Muscle layer of duodenum (tissue), 2 donors: ENCODE measurements around the gene TM4SF20.
A peak's percentile ranks its signal among the peaks of the same experiment; 100 is the strongest.

ENCODE experiments used
- H3K27ac ChIP-seq: one replicate; pipeline ENCODE4 v1.7.0; 2013; ENCODE audit warnings: mild to moderate bottlenecking, low read length
- H3K27me3 ChIP-seq: one replicate; pipeline ENCODE4 v1.7.0; 2013; ENCODE audit warnings: low read depth, mild to moderate bottlenecking, control low read depth, low read length
- H3K36me3 ChIP-seq, 2 donors: one replicate each; pipeline ENCODE4 v1.7.0; 2013; ENCODE audit warnings: low read length in 2 of 2, control low read depth in 1 of 2, mild to moderate bottlenecking in 1 of 2; ENCODE audit not compliant: insufficient read depth in 2 of 2, control insufficient read depth in 1 of 2
- H3K4me1 ChIP-seq, 2 donors: one replicate each; pipeline ENCODE4 v1.7.0; 2013; ENCODE audit warnings: low read length in 2 of 2, mild to moderate bottlenecking in 2 of 2, control low read depth in 1 of 2, moderate library complexity in 1 of 2; ENCODE audit not compliant: insufficient read depth in 2 of 2, control insufficient read depth in 1 of 2
- H3K4me3 ChIP-seq, 2 donors: one replicate each; pipeline ENCODE4 v1.7.0; 2013; ENCODE audit warnings: low read length in 2 of 2, low read depth in 1 of 2, mild to moderate bottlenecking in 1 of 2
- H3K9me3 ChIP-seq, 2 donors: one replicate each; pipeline ENCODE4 v1.7.0; 2013; ENCODE audit warnings: low read length in 2 of 2, control low read depth in 1 of 2, mild to moderate bottlenecking in 1 of 2; ENCODE audit not compliant: control insufficient read depth in 1 of 2
- donor health status: healthy.

TM4SF20 gene

GRCh38 chr2:227379095-227379494 lies at the start of gene TM4SF20:
TSS of gene TM4SF20 (minus strand) at chr2:227379306. CDS start at chr2:227379268, 38 bp downstream.
- Histone ChIP-seq H3K9me3 (no peaks in the 10 kb centered on the region), H3K36me3 (no peaks in the 10 kb centered on the region), H3K27me3 (no peaks in the 10 kb centered on the region), H3K27ac (peak within 1 kb of the TSS; percentile 67), H3K4me3 (peak within 1 kb of the TSS in 1 of 2 donors; percentile 43), H3K4me1 (no peaks in the 10 kb centered on the region)

DNA sequence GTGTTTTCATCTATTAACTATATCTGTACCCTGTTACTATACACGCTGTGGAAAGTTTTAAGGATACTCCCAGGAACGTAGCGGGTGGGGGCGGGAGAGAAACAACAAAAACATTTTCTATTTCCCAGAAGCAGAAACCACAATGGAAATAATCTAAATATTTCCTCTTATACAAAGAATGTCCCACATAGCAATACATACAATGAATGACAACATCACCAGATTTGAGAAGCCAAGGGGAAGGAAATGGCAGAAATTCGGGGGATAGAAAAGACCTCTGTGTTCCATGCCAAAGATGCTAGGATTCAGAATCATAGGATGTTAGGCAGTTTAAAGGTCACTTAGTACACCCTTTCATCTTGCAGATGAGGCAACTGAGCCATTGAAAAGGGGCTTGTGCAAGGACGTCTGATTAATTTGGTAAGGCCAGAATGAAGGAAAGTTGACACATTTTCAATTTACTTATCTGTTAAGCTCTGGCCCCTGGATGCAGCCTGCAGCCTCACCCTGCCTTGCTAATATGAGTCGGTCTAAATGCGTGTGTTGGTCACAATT lies 49.7 kb upstream of the TM4SF20 start:
- Histone ChIP-seq H3K27ac (no peak overlapping the region), H3K9me3 (peaks cover 3 to 17% of the 10 kb centered on the region in 2 donors), H3K36me3 (no peaks in the 10 kb centered on the region), H3K27me3 (no peaks in the 10 kb centered on the region), H3K4me1 (no peaks in the 10 kb centered on the region), H3K4me3 (no peak overlapping the region)

- no peaks in the 10 kb centered on the region for H3K9me3 ChIP-seq
- H3K27ac ChIP-seq, result no peak overlapping the region
- H3K4me3 ChIP-seq, result no peak overlapping the region
- no peaks in the 10 kb centered on the region for H3K4me1 ChIP-seq
- no peaks in the 10 kb centered on the region for H3K36me3 ChIP-seq
- H3K27me3 ChIP-seq, result no peaks in the 10 kb centered on the region
These were observed 44.8 kb upstream of the TM4SF20 start for GRCh38 chr2:227423656-227424499.

DNA sequence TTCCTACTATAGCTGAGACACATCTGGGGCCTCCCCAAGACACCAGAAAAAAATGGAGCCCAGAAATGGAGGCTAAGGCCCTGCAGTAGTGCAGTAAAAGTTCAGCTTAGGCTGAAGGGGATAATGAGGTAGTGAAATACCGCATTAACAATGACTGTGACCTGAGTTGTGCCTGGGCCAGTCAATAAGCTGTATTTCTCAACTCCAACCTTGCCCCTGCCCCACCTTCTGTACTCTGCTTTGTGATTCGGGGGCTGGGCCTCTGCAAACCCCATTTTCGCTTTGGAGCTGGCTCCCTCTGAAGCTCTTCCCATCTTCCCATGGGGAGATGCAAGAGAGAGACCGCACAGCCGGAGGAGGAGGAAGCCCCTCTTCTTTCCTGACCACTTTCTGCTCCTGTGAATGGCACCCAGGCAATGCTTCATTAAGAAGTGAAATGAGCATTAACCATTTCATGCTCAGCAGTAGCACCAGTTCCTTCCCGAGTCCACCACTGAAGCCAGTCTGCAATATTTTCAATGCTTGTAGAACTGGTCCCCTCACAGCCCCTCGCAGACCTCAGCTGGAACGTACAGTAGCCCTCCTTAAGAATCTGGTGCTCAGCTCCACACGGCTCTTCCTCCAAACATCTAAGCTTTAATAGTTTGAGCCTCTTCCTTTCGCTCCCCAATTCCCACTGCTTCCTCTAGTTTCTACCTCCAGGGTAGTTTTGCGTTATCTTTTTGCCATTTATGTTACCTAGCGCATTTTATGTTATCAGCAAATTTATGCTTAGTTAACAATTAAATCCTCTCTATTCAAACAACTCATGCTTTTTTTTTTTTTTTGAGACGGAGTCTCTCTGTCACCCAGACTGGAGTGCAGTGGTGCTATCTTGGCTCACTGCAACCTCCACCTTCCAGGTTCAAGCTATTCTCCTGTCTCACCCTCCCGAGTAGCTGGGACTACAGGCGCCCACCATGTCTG lies 41.3 kb upstream of the TM4SF20 start:
- Histone ChIP-seq H3K4me3 (no peak overlapping the region), H3K9me3 (no peaks in the 10 kb centered on the region), H3K27ac (no peak overlapping the region), H3K36me3 (no peaks in the 10 kb centered on the region), H3K27me3 (no peaks in the 10 kb centered on the region), H3K4me1 (no peaks in the 10 kb centered on the region)

GRCh38 chr2:227416701-227417100 lies 37.6 kb upstream of the TM4SF20 start:
- Histone ChIP-seq H3K27me3 (no peaks in the 10 kb centered on the region), H3K27ac (peak overlapping the region; percentile 85), H3K4me3 (no peak overlapping the region), H3K4me1 (no peaks in the 10 kb centered on the region), H3K36me3 (no peaks in the 10 kb centered on the region), H3K9me3 (no peaks in the 10 kb centered on the region)

GRCh38 chr2:227415538-227416424 lies 36.7 kb upstream of the TM4SF20 start:
- Histone ChIP-seq H3K4me3 (no peak overlapping the region), H3K27ac (peak overlapping the region; percentile 85), H3K36me3 (no peaks in the 10 kb centered on the region), H3K9me3 (no peaks in the 10 kb centered on the region), H3K27me3 (no peaks in the 10 kb centered on the region), H3K4me1 (no peaks in the 10 kb centered on the region)

DNA sequence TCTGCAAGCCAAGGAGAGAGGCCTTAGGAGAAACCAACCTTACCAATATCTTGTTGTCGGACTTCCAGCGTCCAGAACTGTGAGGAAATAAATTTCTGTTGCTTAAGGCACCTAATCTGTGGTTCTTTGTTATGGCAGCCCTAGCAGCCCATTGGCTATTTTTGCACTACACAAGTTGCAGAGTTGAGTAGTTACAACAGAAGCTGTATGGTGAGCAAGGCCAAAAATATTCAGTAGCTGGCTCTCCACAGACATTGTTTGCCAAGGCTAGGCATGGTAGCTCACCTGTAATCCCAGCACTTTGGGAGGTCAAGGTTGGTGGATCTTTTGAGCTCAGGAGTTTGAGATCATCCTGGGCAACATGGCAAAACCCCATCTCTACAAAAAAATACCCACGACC lies 35.7 kb upstream of the TM4SF20 start:
- Histone ChIP-seq H3K36me3 (no peaks in the 10 kb centered on the region), H3K4me3 (no peak overlapping the region), H3K9me3 (no peaks in the 10 kb centered on the region), H3K4me1 (no peaks in the 10 kb centered on the region), H3K27ac (no peak overlapping the region), H3K27me3 (no peaks in the 10 kb centered on the region)

DNA sequence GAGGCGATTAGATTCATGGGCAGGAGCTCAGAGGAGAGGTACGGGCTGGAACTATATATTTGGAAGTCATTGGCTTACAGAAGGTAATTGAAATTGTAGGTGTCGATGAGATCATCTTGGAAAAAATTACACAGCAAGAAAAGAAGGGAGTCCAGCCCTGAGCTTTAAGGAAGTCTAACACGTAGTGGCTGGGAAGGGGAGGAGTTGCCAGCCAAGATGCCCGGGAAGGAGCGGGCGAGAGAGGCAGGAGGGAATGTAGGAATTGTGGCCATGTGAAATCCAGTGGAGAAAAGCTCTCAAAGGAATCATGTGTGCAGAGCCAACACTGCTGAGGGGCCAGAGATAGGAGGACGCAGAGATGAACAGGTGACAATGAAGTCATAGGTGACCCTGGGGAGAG lies 34.3 kb upstream of the TM4SF20 start:
- no peaks in the 10 kb centered on the region for H3K27me3 ChIP-seq
- no peak overlapping the region for H3K27ac ChIP-seq
- H3K36me3 ChIP-seq, result no peaks in the 10 kb centered on the region
- no peaks in the 10 kb centered on the region for H3K4me1 ChIP-seq
- no peaks in the 10 kb centered on the region for H3K9me3 ChIP-seq
- no peak overlapping the region for H3K4me3 ChIP-seq

DNA sequence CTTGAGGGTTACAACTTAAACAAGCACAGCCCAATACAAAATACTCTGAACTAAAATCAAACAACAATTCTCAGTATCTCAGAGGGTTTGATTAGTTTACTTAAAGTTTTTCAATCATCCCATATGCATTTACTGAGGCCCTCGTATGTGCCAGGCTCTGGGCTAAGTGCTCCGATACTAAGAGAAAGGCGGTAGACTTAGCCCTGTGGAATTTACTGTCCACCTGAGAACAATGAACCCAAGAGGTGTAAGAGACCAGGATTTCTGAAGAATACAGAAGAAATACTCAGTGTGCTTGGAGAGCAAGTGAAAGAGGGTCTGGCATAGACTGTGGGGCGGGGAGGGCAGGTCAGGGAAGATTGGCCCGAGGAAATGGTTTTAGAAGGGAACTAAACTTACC lies 33.8 kb upstream of the TM4SF20 start:
- no peaks in the 10 kb centered on the region for H3K4me1 ChIP-seq
- H3K27ac ChIP-seq, result no peak overlapping the region
- H3K36me3 ChIP-seq, result no peaks in the 10 kb centered on the region
- H3K4me3 ChIP-seq, result no peak overlapping the region
- H3K27me3 ChIP-seq, result no peaks in the 10 kb centered on the region
- H3K9me3 ChIP-seq, result no peaks in the 10 kb centered on the region

- Histone ChIP-seq H3K9me3 (no peaks in the 10 kb centered on the region), H3K4me1 (no peaks in the 10 kb centered on the region), H3K4me3 (no peak overlapping the region), H3K36me3 (no peaks in the 10 kb centered on the region), H3K27ac (no peak overlapping the region), H3K27me3 (no peaks in the 10 kb centered on the region)
These were observed 32.9 kb upstream of the TM4SF20 start for GRCh38 chr2:227411990-227412350.
